Adipocyte (in vitro differentiated cells): ENCODE results near the gene C3orf20.

Source experiments
- DNase-seq: peaks from one replicate; pipeline ENCODE4 v3.0.0-alpha.2; 2015; ENCODE audit warnings: low read depth
- H3K27me3 ChIP-seq: replicated peaks from 2 replicates; pipeline ENCODE4 v1.7.0; 2013; ENCODE audit warnings: mild to moderate bottlenecking, low read length, moderate library complexity; ENCODE audit not compliant: control insufficient read depth, insufficient read depth
- H3K36me3 ChIP-seq: 2 replicates; pipeline ENCODE4 v1.7.0; 2013; ENCODE audit warnings: low read length, mild to moderate bottlenecking, moderate library complexity; ENCODE audit not compliant: control insufficient read depth, insufficient read depth, severe bottlenecking
- H3K4me1 ChIP-seq: 2 replicates; pipeline ENCODE4 v1.7.0; 2013; ENCODE audit warnings: mild to moderate bottlenecking, low read length, moderate library complexity; ENCODE audit not compliant: control insufficient read depth, insufficient read depth
- H3K4me3 ChIP-seq: 2 replicates; pipeline ENCODE4 v1.7.0; 2013; ENCODE audit warnings: mild to moderate bottlenecking, low read length, moderate library complexity
- H3K9ac ChIP-seq: 2 replicates; pipeline ENCODE4 v1.7.0; 2013; ENCODE audit warnings: mild to moderate bottlenecking, low read length, moderate library complexity
- H3K9me3 ChIP-seq: 2 replicates; pipeline ENCODE4 v1.7.0; 2013; ENCODE audit warnings: mild to moderate bottlenecking, low read length, moderate library complexity; ENCODE audit not compliant: control insufficient read depth

The C3orf20 gene

GRCh38 chr3:14810070-14810791, 135.3 kb downstream of the C3orf20 start:
- H3K36me3 ChIP-seq = no peaks in the 10 kb centered on the region
- no peaks in the 10 kb centered on the region for H3K9me3 ChIP-seq
- no peak overlapping the region for H3K9ac ChIP-seq
- H3K4me1 ChIP-seq = peaks cover 3% of the 10 kb centered on the region
- peaks cover 43% of the 10 kb centered on the region for H3K27me3 ChIP-seq
- H3K4me3 ChIP-seq = peak overlapping the region; percentile 67
- DNase-seq = no peak

- Histone ChIP-seq H3K4me3 (peak overlapping the region; percentile 67), H3K4me1 (peaks cover 3% of the 10 kb centered on the region), H3K36me3 (no peaks in the 10 kb centered on the region), H3K9me3 (no peaks in the 10 kb centered on the region), H3K9ac (no peak overlapping the region), H3K27me3 (peaks cover 43% of the 10 kb centered on the region)
- no peak for DNase-seq
Observed at GRCh38 chr3:14810801-14811661, 136.1 kb downstream of the C3orf20 start.

GRCh38 chr3:14811684-14812083, 136.7 kb downstream of the C3orf20 start:
- no peak overlapping the region for H3K9ac ChIP-seq

GRCh38 chr3:14812196-14812790, 137.4 kb downstream of the C3orf20 start:
- H3K4me3 ChIP-seq = no peak overlapping the region
- H3K36me3 ChIP-seq = no peaks in the 10 kb centered on the region
- DNase-seq = no peak
- peaks cover 36% of the 10 kb centered on the region for H3K27me3 ChIP-seq
- H3K4me1 ChIP-seq = peaks cover 3% of the 10 kb centered on the region
- no peaks in the 10 kb centered on the region for H3K9me3 ChIP-seq
- no peak overlapping the region for H3K9ac ChIP-seq

More at GRCh38 chr3:14811684-14812083, 136.7 kb downstream of the C3orf20 start:
- Histone ChIP-seq H3K9me3 (no peaks in the 10 kb centered on the region), H3K4me3 (peak overlapping the region; percentile 67), H3K27me3 (peaks cover 40% of the 10 kb centered on the region), H3K4me1 (peaks cover 3% of the 10 kb centered on the region), H3K36me3 (no peaks in the 10 kb centered on the region)
- DNase-seq = no peak

GRCh38 chr3:14814411-14814871, 139.5 kb downstream of the C3orf20 start:
- no peak overlapping the region for H3K9ac ChIP-seq
- no peak for DNase-seq
- H3K4me3 ChIP-seq = no peak overlapping the region
- H3K36me3 ChIP-seq = no peaks in the 10 kb centered on the region
- H3K27me3 ChIP-seq = peaks cover 21% of the 10 kb centered on the region
- H3K9me3 ChIP-seq = no peaks in the 10 kb centered on the region
- peaks cover 3% of the 10 kb centered on the region for H3K4me1 ChIP-seq

GRCh38 chr3:14816359-14816758, 141.4 kb downstream of the C3orf20 start:
- Histone ChIP-seq H3K4me3 (no peak overlapping the region), H3K27me3 (peaks cover 14% of the 10 kb centered on the region)
- no peak for DNase-seq

GRCh38 chr3:14818804-14819500, 144.0 kb downstream of the C3orf20 start, which contains the start of gene FGD5:
Gene FGD5, plus strand, starts transcription at chr3:14818962. Its CDS starts 110 bp downstream, at chr3:14819072.
- DNase-seq = no peak
- Histone ChIP-seq H3K27me3 (no peaks in the 10 kb centered on the region), H3K36me3 (no peaks in the 10 kb centered on the region), H3K9ac (no peak within 1 kb of the TSS), H3K4me3 (no peak within 1 kb of the TSS), H3K4me1 (peaks cover 4% of the 10 kb centered on the region), H3K9me3 (no peaks in the 10 kb centered on the region)

More at GRCh38 chr3:14816359-14816758, 141.4 kb downstream of the C3orf20 start:
- H3K4me1 ChIP-seq = no peaks in the 10 kb centered on the region
- H3K9ac ChIP-seq = no peak overlapping the region
- H3K9me3 ChIP-seq = no peaks in the 10 kb centered on the region
- no peaks in the 10 kb centered on the region for H3K36me3 ChIP-seq

GRCh38 chr3:14819671-14820070, 144.7 kb downstream of the C3orf20 start:
- no peaks in the 10 kb centered on the region for H3K36me3 ChIP-seq

GRCh38 chr3:14820156-14820555, 145.2 kb downstream of the C3orf20 start:
- Histone ChIP-seq H3K36me3 (no peaks in the 10 kb centered on the region), H3K9me3 (no peaks in the 10 kb centered on the region), H3K27me3 (no peaks in the 10 kb centered on the region), H3K4me3 (no peak overlapping the region), H3K4me1 (peaks cover 4% of the 10 kb centered on the region), H3K9ac (no peak overlapping the region)
- DNase-seq = no peak

More at GRCh38 chr3:14819671-14820070, 144.7 kb downstream of the C3orf20 start:
- Histone ChIP-seq H3K4me1 (peaks cover 4% of the 10 kb centered on the region), H3K9me3 (no peaks in the 10 kb centered on the region), H3K9ac (no peak overlapping the region), H3K4me3 (no peak overlapping the region), H3K27me3 (no peaks in the 10 kb centered on the region)
- DNase-seq = no peak

GRCh38 chr3:14821151-14821550, 146.2 kb downstream of the C3orf20 start:
- Histone ChIP-seq H3K4me3 (no peak overlapping the region), H3K4me1 (peaks cover 4% of the 10 kb centered on the region), H3K36me3 (no peaks in the 10 kb centered on the region), H3K27me3 (peaks cover 4% of the 10 kb centered on the region), H3K9ac (no peak overlapping the region), H3K9me3 (no peaks in the 10 kb centered on the region)
- no peak for DNase-seq
